GM12891 (cell line): ENCODE measurements around the gene TPCN2.

Source experiments
- PAX5 ChIP-seq: IDR thresholded peaks from 2 replicates; pipeline ENCODE4 v1.6.1; 2011; ENCODE audit warnings: low read length, moderate library complexity, mild to moderate bottlenecking; ENCODE audit not compliant: insufficient read depth, severe bottlenecking
- POLR2A ChIP-seq: IDR thresholded peaks from 2 replicates; pipeline ENCODE4 v1.6.1; 2011; ENCODE audit warnings: low read depth, low read length, control low read depth
- POLR2AphosphoS5 ChIP-seq: IDR thresholded peaks from 2 replicates; pipeline ENCODE4 v1.6.1; 2011; ENCODE audit warnings: low read depth, low read length, control low read depth
- POU2F2 ChIP-seq: IDR thresholded peaks from 2 replicates; pipeline ENCODE4 v1.6.1; 2011; ENCODE audit warnings: low read depth, mild to moderate bottlenecking, control low read depth, low read length, moderate library complexity
- SPI1 ChIP-seq: IDR thresholded peaks from 2 replicates; pipeline ENCODE4 v1.6.1; 2011; ENCODE audit warnings: low read depth, low read length, control low read depth
- TAF1 ChIP-seq: IDR thresholded peaks from 2 replicates; pipeline ENCODE4 v1.6.1; 2011; ENCODE audit warnings: low read depth, low read length, control low read depth

DNA sequence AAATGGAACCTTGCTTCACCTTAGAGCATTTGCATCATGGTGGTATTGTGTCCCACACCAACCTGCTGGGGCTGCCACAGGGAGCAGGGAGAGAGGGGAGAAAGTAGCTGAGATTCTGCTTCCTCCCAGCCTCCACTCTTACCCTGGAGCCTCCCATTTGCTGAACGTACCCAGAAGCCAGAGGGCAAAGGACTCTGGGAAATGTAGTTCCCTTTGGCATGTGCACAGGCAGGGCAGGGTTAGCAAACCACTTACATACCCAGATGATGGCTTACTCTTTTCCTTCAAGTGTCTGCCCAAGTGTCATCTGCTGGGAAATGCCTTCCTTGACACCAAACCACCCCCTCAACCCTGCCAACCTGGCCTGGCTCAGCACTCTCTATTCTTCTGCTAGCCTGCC lies 123.9 kb downstream of the TPCN2 start:
- no peak for TF ChIP-seq POLR2A
- no peak for TF ChIP-seq TAF1
- no peak for TF ChIP-seq POLR2AphosphoS5
- no peak for TF ChIP-seq POU2F2
- no peak for TF ChIP-seq PAX5
- no peak for TF ChIP-seq SPI1
